ENCODE data around the gene SKOR1. TPM values are rescaled to one million over a fixed set of nuclear protein-coding genes. Genes with fewer than 3 reads are reported as not detected.
A peak's percentile ranks its signal among the peaks of the same experiment; 100 is the strongest.

SKOR1 gene
- total RNA-seq, 1 experiment from 2014 or later, result 0.17 TPM

GRCh38 chr15:67818464-67818863 is 6.8 kb upstream of the SKOR1 start:
- DNase-seq (ENCODE audit: low read depth), result no peak

GRCh38 chr15:67819636-67820035 is 5.7 kb upstream of the SKOR1 start:
- no peak for DNase-seq (ENCODE audit: low read depth)

DNA sequence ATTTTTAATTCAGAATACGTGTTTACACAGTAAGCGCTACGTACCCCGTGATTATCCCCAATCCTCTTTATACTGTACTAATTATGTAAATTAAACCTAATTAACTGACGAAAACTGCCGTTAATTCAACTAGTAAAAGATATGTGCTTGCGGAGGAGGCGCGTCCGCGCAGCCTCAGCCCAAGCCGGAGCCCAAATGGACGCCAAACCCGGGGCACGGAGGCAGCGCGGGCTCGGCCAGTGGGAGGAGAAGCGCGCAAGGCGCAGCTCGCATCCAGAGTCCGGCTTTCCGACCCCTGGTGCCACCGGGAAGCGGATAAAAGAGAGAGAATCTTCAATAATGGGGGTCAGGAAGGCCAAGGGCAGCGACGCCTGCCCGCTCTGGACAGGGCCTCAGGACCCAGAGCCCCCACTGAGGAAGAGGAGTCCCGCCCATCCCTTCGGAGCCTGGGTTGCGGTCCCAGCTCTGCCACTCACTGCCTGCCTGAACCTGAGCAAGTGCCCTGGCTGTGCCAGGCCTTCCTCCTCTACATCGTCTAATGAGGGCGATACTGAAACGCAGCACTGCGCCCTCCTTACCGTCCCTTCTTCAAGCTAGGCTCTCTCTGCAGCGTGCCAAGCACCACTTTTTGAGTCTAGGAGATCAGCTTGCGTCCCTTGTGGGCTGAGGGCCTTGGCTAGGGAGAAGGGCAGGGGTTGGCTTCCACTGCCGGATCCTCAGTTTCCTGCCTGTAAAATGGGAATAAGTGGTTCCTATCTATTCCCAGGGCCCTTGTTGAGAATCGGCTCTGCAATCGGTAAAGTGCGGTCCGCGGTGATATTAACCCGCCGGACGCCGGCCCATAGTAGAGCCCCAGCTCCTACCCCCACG is 5.0 kb upstream of the SKOR1 start:
- no peak for DNase-seq (ENCODE audit: low read depth)

- DNase-seq (ENCODE audit: low read depth), result peak; percentile 37
Observed at GRCh38 chr15:67820992-67821783, 4.1 kb upstream of the SKOR1 start.

DNA sequence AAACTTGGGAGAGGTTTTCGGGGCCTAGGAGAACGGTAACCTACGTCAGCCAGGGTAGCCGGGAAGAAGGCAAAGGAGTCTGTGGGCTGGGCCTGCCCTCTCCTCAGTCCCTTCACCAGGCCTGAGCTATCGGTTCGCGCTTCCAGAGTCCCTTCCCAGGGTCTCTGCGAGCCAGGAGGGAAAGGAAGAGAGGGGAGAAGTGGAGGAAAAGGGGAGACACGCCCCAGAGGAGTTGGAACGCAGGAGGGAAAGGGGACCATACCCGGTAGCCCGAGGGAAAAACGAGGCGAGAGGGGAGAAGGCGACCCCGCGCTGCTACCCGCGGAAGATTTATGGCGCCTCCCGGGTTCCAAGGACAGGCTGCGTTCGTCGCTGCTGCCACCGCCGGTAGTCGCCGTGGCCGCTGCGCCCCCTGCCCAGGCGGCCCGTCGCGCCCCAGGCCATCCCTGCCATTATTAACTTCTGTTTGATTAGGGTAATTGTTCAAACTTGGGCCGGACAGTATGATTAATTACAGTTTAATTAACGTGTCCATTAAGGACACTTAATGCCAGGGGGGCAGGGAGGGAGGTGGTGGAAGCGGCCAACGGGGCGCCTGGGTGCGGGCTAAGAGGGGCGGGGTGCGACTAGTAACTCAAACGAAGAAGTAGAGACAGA is 3.4 kb upstream of the SKOR1 start:
- DNase-seq (ENCODE audit: low read depth), result no peak

GRCh38 chr15:67822537-67823313 is 2.6 kb upstream of the SKOR1 start:
- DNase-seq (ENCODE audit: low read depth), result no peak

DNA sequence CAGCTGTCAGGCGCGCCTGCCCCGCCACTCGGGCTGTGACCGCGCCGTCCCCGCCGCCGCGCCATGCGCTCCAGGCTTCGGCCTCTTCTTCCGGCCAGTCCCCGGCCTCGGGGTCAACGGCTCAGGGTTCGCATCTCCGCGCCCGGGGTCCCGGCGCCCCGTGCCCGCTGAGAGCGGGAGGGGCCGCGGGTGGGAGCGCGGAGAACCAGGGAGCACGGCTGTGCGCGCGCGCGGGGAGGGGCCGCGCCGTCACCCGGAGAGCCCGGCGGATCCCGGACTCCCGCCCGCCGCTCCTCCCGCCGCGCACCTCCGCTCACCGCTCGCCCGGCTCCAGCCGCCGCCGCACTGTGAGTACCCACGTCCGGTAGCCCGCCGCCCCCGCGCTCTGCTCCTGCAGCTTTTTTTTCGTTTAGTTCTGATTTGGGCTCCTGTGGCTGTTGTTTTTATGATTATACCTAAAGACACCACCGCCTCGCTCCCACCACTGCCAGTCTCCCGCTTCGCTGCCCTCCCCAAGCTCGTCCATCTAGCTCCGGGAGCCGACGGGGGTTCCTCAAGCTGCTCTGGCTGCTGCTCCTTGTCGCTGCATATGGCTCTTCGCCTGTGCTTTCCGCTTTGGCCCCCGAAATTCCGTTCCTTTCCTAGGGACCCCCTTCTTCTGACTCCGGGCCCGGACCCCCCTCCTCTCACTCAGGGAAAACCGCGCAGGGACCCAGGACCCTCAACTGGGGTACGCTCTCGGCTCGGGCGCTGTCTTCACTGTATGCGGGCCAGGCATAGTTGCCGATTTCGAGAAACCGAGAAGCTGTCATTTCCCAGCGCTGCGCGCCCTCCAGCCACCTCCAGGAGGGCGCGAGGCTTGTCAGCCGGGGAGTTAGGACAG is 1.8 kb upstream of the SKOR1 start:
- no peak for DNase-seq (ENCODE audit: low read depth)

- no peak for DNase-seq (ENCODE audit: low read depth)
Observed at GRCh38 chr15:67824197-67824968, 926 bp upstream of the SKOR1 start.

DNA sequence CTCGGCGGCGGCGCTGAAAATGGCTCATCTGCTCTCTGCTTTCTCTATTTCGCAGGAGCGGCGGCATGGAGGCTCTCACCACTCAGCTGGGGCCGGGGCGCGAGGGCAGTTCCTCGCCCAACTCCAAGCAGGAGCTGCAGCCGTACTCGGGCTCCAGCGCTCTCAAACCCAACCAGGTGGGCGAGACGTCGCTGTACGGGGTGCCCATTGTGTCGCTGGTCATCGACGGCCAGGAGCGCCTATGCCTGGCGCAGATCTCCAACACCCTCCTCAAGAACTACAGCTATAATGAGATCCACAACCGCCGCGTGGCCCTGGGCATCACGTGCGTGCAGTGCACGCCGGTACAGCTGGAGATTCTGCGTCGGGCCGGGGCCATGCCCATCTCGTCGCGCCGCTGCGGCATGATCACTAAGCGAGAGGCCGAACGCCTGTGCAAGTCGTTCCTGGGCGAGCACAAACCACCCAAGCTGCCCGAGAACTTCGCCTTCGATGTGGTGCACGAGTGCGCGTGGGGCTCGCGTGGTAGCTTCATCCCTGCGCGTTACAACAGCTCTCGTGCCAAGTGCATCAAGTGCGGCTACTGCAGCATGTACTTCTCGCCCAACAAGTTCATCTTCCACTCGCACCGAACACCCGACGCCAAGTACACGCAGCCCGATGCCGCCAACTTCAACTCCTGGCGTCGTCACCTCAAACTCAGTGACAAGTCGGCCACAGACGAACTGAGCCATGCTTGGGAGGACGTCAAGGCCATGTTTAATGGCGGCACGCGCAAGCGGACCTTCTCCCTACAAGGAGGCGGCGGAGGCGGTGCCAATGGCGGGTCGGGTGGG is 790 bp downstream of the SKOR1 start:
- DNase-seq (ENCODE audit: low read depth), result no peak

DNA sequence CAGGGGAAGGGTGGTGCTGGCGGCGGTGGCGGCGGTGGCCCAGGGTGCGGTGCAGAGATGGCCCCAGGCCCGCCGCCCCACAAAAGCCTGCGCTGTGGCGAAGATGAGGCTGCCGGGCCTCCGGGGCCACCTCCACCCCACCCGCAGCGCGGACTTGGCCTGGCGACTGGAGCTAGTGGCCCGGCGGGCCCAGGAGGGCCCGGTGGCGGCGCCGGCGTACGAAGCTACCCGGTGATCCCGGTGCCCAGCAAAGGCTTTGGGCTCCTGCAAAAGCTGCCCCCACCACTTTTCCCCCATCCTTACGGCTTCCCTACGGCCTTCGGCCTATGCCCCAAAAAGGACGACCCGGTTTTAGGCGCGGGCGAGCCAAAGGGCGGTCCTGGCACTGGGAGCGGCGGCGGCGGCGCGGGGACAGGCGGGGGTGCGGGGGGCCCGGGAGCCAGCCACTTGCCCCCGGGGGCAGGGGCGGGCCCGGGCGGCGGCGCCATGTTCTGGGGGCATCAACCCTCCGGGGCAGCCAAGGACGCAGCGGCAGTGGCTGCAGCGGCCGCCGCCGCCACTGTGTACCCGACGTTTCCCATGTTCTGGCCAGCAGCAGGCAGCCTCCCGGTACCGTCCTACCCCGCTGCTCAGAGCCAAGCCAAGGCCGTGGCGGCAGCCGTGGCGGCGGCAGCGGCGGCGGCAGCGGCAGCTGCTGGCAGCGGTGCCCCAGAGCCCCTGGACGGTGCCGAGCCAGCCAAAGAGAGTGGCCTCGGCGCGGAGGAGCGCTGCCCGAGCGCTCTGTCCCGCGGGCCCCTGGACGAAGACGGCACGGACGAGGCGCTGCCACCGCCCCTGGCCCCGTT is 1.6 kb downstream of the SKOR1 start:
- DNase-seq (ENCODE audit: low read depth), result no peak

DNA sequence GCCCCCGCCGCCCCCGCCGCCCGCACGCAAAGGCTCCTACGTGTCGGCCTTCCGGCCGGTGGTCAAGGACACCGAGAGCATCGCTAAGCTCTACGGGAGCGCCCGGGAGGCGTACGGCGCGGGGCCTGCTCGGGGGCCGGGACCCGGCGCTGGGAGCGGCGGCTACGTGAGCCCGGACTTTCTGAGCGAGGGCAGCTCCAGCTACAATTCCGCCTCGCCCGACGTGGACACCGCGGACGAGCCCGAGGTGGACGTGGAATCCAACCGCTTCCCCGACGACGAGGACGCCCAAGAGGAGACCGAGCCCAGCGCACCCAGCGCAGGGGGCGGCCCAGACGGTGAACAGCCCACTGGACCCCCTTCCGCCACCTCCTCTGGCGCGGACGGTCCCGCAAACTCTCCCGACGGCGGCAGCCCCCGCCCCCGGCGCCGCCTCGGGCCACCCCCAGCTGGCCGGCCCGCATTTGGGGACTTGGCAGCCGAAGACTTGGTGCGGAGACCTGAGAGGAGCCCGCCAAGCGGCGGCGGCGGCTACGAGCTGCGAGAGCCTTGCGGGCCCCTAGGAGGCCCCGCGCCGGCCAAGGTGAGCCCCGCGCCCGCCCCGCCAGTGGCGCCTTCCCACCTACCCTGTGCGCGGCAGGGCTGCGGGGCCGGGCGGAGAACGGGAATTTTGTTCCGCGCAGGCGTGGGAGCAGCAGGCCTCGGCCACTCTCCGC is 2.4 kb downstream of the SKOR1 start:
- no peak for DNase-seq (ENCODE audit: low read depth)

DNA sequence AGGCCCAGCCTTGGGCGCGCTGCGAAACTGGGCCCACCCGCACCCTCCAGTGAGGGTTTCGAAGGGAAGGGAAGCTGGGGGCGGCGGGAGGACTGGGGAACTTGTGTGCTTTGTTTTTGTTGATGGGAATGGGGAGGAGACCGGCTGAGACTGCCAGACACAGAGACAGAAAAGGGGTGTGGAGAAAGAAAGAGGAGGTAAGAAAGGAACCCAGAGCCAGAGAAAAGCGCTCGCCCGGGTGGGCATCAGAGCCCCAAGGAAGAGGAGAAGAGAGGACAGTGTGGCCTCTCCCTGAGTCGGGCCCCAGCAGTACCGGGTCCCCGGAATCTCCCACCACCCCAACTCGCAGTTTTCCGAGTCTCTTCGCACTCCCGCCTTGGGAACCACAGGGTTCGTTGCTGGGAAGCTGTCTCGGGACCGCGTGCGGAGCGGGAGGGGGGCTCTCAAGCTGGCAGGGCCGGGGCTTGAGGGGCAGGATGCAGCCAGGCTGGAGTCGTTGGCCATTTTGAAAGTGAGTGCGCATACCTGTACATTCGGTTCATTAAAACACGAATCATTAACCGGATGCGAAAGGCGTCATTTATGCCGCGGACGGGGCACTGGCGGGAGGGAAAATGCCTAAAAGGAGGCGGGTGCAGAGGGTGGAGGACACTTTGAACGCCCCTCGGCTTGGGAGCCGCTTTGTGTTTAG is 3.1 kb downstream of the SKOR1 start:
- DNase-seq (ENCODE audit: low read depth), result no peak

- DNase-seq (ENCODE audit: low read depth), result no peak
Observed at GRCh38 chr15:67828969-67829646, 3.8 kb downstream of the SKOR1 start.

- no peak for DNase-seq (ENCODE audit: low read depth)
Observed at GRCh38 chr15:67829647-67830504, 4.6 kb downstream of the SKOR1 start.

DNA sequence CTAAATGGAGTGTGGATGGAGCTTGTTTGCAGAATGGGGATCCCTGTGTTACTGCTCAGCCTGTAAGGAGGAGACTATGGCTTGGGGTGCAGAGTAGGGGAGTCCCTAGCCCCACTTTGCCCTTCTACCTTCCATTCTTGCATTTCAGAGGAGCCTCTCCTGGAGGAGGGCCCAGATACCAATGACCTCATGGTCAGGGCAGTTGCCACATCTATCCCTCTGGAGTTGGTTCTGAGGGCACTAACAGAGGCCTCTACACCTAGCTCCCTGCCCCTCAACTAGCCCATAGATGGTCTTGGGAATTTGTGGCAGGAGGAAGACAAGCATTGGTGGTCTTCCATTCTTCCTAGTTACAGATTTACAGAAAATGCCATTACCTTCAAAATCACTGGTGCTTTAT is 6.1 kb downstream of the SKOR1 start:
- no peak for DNase-seq (ENCODE audit: low read depth)

All from M059J (cell line).